Mammary epithelial cell (primary cell): ENCODE measurements around the gene SAFB.

ENCODE experiments used
- CTCF ChIP-seq, 2 donors: IDR thresholded peaks in 1 of 2; conservative IDR thresholded peaks in 1 of 2; 2 replicates each; pipeline ENCODE4 v1.5.1; 2011 to 2012; ENCODE audit warnings: inconsistent platforms in 2 of 2, low read length in 2 of 2, mild to moderate bottlenecking in 2 of 2, control low read depth in 1 of 2, low read depth in 1 of 2; ENCODE audit not compliant: insufficient read depth in 1 of 2; ENCODE audit errors: extremely low read depth in 1 of 2
- EZH2 ChIP-seq: IDR thresholded peaks from 2 replicates; pipeline ENCODE4 v1.6.1; 2012; ENCODE audit warnings: low read length, inconsistent platforms, borderline replicate concordance

- TF ChIP-seq CTCF (conservative IDR thresholded peaks at IDR 0.05 in 1 of 2, IDR thresholded peaks at IDR 0.05 in 1 of 2; ENCODE audit: extremely low read depth in 1 of 2, insufficient read depth in 1 of 2, low read depth in 1 of 2, low read length in 2 of 2) (no peak), EZH2 (no peak)
Observed at GRCh38 chr19:5703819-5704818, 81.2 kb downstream of the SAFB start.
